Endometrium (tissue), 2 donors: Measurements from ENCODE around the gene FHIT.

ENCODE experiments used
- FAIRE-seq: peaks from 2 replicates; lab custom pipeline; 2012; peaks lifted over from hg19 to GRCh38; lab: Jason Lieb, UNC
- donor health status: control.
- donor health status: control.

FHIT gene

DNA sequence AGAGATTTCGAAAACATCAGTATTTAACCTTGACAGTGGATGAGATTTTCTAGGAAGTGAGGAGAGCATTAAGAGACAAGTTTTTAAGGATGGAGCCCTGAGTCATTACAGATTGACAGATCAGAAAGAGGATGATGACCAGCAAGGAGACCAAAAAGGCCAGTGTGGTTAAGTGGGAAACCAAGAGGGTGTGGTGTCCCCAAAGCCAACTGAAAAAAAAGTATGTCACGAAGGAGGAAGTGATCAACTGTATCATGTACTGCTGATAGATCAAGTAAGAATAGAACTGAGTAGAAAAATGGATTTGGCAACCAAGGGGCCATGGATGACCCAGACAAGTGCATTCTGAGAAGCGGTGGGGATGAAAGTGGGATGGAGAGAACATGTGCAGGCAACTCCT, 491.8 kb downstream of the FHIT start:
- no peak for FAIRE-seq

DNA sequence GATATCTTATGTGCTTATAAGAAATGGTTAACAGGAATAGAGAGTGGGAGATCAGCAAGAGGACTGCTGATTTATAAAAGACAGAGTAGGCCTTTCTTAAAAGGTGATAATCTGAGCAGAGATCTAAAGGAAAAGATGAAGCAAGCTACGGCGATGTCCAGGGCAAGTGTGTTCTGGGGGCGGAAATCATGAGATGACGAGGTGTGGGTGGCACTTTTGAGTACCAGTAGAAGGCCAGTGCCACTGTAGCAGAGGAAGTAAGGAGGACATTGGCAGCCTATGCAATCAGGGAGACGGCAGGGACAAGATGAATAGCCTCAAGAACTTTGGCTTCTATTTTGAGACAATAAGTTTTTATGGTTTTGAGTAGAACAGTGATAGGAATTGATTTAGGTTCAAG, 492.4 kb downstream of the FHIT start:
- no peak for FAIRE-seq

DNA sequence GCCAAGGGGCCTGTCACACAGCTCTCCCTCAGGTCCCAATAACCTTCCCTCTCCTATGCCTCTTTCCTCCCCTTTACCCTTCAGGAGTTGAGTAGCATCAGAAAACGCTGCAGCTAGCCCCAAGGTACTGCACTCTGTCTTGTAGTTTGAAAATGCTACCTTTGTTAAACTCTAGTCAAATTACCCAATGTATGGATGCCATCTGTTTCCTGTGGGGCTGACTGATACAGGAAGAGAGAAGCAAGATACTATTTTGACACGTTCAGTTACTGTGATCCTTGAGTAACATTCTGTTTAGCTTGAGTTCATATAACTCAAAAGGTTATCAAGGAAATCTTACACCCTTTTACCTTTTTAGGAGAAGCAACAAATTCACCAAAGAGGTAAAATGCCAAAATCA, 493.1 kb downstream of the FHIT start:
- no peak for FAIRE-seq

DNA sequence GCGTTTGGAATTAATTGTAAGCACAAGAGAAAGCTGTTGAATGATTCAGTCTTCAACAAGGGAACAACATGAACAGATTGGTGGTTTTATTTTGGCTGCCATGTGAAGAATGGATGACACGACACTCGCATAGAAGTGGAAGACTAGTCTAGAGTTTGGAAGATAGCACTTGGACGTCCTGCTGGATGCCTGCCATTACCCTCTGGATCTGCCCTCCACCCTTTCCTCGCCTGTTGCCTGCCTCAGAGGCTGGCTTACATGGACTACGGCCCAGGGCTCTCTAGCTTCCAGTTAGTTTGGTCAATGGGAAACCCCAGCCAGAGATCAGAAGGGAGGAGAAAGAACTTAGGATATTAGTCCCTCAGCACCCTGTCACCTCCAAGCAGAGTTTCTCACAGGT, 493.5 kb downstream of the FHIT start:
- no peak for FAIRE-seq

DNA sequence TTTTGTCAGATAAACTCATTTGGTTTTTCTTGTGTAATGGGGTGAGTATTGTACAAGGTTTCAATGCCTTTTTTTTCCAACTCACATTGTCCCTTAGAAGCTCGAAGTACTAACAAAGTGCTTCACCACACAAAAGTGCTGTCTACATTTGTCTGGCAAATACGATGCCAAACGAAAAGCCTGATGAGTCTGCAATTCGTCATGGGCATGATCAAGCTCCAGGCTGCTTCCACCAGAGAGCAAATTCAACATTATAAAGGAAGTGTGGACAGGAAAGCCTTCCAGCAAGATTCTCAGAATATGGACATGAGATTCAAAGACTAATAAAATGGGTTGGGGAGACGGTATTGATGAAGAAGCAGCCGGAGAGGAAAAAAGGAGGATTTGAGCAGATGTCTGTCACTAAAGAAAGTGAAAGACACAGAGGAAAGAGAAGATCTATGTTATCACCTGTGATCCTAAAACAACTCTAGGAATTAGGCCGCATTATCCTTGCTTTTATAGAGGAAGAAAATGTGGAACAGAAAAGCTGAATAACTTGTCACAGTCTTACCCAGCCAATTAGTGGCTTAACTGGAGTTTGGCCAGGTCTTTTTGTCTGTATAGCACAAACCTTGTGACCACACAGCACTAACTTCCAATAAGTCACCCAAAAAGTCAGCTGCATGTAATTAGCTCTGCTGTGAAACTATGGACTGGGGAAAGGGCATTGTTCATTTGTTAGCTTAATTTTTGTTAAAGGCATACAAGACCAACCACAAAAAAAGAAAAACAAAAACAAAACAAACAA, 494.8 kb downstream of the FHIT start:
- FAIRE-seq = peak; percentile 82

DNA sequence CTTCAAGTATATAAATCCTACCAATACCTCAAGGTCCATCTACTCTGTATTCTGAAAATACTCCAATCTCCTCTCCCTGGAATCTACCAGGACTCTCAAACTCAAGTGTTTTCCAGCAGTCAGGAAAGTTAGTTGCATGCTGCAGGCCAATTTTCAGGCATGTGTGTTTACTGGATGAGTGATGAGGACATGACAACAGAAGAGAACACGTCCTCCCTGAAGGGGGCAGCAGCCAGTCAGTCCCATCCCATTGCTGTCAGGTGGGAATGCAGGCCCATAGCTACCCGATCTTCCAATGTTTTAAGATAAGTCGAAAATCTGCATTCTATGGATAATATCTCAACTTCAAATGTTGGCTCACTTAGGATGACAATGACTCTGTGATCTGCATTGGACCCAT, 496.2 kb downstream of the FHIT start:
- no peak for FAIRE-seq

DNA sequence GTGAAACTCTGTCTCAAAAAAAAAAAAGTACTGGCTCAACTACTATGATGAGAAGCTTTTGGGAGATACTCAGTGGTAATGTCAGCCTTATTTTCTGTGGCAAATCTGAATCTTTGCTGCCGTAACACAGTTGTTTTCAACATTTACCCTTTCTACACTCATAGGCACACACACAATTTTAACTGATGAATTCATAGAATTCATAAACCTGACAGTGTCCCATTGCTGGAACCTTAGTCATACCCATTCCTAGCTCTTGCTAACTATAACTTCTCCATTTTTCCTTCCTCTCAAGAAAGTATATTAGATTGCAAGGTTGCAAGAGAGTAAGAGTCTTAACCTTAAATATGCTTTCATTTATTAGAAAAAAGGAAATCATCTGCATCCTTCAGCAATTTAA, 496.6 kb downstream of the FHIT start:
- no peak for FAIRE-seq

DNA sequence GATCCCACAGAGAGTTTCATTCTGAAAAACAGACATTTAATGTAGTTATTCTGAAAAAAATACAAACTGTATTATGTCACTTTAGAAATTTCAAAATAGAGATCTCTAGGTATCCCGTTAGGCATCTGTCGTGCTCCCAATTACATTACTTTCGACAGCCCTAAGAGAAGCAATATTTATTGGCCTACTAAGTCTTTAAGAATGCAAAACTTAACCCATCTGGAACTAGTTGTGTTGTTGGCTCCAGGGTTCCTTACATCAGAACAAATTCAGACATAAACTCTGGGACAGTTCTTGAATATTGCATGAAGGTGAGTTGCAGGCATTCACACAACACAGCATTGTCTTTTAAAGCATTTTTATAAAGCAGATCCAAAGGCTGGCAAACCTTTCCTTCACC, 498.4 kb downstream of the FHIT start:
- FAIRE-seq = peak; percentile 45

DNA sequence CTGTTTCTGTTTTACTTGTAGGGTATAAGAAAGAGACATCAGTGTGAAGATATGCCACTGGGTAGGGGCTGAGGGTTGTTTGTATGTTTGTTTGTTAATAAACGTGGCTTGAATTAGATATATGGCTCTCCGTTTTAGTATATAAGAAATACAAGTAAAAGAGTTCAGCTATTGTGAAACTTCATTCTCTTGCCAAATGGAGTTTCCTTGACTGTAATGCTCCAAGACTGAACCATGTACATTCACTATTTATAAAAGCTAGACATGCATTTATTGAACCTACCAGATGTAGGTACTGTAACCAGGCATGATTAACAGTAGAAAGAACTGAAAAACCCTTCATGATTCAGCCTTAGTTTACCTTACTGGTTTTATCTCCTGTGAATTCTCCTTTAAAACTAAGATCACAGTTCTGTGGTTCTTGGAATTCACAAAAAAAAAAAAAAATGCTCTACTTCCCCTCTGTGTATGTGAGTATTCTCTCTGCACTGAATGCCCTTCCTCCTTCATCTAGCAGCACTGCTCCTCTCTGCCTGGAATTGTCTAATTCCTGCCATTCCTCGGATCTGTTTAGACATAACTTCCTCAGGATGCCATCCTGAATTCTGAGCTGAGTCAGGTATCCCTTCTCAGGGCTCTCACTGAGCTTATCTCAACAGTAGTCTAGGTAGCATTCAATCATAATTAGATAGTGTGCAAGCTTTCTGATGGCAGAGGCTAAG, 504.4 kb downstream of the FHIT start:
- FAIRE-seq = no peak

DNA sequence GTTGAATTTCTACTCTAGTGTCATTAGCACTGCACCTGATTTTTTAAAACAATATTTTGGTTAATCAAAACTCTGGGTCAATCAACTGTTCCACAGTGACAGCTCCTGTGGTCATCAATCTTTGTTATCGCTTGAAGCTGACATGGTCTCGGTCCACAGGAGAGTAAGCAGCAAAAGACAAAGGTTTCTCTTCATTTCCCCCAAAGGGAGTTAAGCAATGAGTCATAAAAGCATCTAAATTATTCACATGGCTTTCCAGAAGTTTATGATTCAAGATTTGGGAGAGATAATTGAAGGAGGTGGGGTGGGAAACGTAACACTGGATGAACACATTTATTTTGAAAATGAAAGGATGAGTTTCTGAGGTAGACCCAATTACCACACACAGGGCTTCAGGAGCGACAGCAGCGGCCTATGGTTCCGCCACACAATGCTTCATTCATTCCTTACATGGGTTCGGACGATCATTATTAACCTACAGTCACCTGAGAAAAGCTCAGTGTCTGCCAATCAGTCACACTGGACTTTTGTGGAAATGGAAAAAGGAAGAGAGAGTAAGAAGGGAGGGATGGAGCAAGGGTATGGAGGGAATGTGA, 505.1 kb downstream of the FHIT start:
- no peak for FAIRE-seq

DNA sequence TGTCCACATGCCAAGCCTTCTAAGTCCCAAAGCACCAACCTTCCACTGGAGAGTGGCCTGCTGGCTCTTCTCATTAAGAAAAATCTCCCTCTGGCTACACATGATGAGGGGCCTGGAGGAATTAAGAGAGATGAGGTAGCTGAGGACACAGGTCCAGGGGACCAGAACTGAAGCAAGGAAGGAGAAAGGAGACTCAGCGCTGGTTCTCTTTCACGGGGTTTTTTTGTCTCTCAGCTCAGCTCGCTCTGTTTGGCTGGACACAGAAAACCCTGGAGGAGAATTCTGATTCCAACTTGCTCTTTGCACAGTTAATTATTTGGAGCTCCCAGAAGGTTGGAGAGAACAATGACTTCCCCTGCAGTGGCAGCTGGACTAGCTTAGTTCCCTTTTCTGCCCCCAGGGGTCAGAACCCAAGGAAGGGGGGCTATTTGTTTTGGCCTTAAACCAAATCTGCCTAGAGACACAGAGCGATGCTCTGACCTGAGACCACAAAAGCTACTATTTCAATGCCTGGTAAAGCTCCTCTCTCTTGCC, 507.6 kb downstream of the FHIT start:
- FAIRE-seq = no peak

DNA sequence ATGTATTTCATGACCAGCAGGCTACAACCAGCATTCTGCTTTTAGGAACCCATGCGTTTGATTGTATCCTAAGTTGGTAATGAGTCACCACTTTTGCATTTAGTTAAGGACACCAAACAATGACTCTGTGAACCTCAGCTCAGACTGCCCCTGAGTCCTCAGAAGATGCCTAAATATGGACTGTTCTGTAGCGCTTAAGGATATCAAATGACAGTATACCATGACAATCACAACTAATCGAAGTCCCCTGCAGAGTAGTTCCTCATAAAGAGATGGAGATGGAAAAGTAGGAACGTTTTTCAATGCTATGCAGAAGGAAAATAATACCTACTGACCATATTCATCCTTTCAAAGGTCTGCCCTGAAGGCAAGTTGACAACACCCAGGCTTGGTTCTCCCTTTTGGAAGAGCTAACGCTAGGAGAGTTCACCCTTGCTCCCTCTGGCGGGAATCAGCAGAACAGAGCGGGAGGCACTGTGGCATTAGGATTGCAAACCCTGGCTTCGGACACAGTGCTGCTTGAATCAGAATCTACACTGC, 508.6 kb downstream of the FHIT start:
- FAIRE-seq = no peak

DNA sequence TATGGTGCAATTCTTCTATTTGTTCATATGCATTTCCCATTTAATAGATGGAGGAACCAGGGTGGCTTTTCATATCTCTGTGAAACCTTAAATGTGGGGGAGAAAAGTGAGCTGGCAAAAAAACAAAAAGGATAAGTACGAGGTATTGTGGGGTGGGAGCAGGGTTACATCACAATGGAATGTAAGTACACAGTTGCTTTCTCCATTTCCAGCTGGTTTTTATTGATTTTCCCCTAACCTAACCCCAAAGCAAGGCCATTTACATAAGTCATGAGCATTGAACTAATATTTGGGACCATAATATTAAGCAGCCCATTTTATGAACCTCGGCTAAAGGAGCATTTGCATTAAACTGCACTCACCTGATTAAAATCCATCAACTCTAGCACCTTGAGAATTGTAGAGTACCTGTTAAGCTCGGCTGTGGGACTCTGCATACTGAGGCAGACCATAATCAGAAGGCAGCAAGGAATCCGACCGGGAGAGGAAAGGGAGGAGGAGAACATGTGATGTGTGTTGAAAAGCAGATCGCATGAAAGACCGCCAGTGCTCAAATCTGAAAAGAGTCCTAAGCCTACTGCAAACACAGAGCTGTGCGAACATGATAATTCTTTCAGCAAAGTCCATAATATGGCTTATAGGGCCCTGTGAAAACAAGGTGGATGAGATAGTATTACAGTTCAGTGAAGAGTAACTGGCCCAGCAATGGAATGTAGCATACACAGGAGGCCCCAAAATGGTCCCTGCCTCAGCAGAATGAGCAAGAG, 513.4 kb downstream of the FHIT start:
- FAIRE-seq = no peak

DNA sequence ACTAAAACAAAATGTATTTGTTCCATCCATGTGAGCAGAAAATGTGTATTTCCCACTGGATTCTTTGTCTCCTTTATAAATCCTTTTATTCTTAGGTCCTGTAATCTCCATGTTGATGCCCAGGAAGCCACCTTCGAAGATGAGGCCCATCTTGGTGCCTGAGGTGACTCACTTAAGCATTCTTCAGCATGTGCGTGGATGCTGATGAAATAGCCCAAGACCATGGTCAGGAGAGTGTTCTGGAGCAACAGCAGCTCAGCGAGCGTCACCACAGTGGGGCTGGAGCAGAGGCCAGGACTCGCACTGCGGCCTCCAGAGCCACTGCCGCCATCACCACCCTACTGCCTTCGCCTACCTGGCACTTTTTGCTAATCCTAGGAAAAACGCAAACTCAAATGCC, 520.9 kb downstream of the FHIT start:
- FAIRE-seq = no peak

DNA sequence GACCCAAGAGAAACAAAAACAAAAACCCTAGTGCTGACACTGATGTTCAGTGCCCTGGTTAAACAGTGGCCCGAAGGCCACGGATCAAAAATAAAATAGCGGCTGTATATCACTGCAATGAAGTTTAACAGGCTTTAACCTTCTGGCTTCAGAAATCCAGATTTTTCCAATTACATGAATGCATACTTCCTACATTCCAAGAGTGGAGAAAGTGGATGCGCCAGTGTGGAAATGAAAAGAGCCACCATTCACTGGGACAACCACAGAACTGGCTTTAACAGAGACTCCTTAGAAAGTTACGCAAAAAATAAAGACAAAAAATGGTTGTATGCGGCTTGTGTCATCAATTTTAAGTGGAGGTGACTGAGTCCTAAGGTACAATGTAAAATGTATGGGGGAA, 522.2 kb downstream of the FHIT start:
- peak; percentile 53 for FAIRE-seq

DNA sequence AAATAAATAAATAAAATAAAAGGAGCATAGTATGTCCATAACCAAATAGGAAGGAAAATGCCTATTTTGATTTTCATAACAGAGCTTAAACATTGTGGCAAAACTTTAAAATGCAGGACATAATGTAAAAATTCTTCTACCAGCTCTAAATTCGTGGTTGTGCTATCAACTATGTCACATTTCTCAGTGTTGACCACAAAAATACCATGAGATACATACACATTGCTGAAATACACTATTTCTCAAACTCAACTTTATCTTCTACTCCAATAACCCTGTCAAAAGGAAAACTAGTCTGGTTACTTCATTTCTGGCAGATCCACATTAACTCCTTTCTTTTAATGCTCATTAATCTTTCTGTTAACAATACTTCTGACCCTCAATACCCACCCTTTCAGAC, 523.2 kb downstream of the FHIT start:
- FAIRE-seq = no peak

DNA sequence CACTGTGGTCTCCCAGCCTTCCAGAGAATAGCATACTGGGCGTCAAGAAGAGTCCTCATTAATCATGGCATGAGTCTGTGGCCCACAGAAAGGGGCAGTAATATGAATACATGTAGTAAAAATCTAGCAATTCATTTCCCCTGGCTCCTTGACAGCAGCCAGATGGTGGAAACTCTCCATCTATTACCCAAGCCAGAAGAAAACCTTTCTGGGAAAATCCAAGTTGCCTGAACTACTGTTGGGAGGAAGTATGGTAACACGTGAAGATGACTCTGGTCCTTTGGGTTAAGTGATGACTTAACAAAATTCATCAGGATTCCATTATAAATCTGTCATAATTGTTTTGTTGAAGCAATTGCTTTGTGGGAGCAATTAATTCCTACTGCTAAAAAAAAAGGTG, 530.5 kb downstream of the FHIT start:
- FAIRE-seq = no peak

DNA sequence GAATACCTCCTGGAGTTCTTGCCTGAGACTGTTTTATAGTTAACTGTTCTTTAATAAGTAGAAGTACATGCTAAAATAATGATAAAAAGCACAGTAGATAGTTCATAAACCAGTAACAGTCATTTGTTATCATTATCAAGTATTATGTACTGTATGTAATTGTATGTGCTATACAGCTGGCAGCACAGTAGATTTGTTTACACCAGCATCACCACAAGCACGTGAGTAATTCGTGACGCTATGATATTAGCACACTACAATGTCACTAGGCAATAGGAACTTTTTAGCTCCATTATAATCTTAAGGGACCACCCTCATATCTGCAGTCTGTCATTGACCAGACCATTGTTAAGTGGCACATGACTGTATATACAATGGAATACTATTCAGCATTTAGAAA, 534.7 kb downstream of the FHIT start:
- FAIRE-seq = no peak

DNA sequence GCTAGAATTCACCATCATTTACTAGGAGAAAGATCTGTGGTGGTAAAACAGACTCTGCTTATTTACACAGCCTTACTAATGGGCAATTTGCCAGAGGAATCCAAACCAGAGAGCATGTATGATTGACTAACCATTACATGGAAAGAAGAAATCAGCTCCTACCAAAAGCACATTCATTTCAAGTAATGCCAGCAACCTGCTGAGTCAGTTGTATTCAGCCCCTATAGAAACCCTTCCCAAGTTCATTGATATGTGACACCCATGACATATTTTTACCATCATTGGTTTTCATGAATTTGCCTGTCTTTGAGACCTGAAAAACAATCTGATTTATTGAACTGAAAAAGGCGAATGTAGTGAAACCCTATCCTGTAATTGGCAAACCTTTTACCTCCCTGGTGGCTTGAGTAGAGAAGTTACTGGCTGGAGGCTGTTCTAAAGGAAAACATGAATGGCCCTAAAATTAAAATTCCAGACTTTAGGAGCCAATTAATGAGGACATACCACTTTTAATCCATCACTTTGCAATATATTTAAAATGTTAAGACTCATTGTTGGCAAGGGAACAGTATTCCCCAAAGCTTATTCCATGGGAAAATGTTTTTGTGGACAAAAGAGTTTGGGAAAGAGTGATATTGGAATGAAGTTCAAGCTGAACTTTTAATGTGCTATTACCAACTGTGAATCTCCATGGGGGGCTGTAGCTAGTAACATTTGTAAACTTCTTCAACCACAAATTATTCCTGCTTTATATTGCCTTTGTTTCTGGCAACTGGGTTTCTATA, 542.9 kb downstream of the FHIT start:
- no peak for FAIRE-seq

DNA sequence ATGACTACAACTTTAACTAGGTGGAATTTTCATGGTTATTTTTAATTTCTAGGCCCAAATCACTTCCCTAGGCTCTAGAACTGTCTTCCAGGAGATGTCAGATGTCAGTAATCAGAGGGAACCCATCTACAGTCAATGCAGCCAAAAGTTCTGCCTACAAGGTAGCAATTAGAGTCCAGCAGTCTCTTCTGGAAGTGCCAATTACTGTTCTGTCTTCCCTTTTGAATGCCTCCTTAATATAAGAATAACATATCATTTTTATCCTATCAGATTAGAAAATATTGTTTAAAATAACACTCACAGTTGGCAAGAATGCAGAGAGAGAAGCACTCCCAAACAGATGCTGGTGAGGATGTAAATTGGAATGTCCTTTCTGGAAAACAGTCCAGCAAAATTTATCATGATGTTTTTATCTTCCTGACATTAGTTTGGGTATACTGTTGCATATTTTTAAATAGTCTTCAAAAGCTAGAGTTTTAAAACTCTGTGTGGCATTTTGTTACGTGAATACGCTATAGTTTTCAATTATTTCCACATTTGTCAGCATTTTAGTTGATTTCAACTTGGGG, 543.7 kb downstream of the FHIT start:
- FAIRE-seq = no peak
